Stimulated activated CD8-positive, alpha-beta memory T cell treated with anti-CD3 and anti-CD28 coated beads, Interleukin-7, amount 100 ng/mL, for 48 hours (primary cell): ENCODE data around the gene CENPS.
"Not testable (repeated sequence)": the region's sequence is repeated elsewhere in the genome, so short reads cannot be mapped to it uniquely, and the experiment has no call there.

Source experiments
- DNase-seq, 2 donors: peaks; one replicate each; pipeline ENCODE4 v3.0.0-alpha.2; 2020; ENCODE audit warnings: low read depth in 1 of 2; ENCODE audit errors: extremely low read depth in 1 of 2

The CENPS gene

DNA sequence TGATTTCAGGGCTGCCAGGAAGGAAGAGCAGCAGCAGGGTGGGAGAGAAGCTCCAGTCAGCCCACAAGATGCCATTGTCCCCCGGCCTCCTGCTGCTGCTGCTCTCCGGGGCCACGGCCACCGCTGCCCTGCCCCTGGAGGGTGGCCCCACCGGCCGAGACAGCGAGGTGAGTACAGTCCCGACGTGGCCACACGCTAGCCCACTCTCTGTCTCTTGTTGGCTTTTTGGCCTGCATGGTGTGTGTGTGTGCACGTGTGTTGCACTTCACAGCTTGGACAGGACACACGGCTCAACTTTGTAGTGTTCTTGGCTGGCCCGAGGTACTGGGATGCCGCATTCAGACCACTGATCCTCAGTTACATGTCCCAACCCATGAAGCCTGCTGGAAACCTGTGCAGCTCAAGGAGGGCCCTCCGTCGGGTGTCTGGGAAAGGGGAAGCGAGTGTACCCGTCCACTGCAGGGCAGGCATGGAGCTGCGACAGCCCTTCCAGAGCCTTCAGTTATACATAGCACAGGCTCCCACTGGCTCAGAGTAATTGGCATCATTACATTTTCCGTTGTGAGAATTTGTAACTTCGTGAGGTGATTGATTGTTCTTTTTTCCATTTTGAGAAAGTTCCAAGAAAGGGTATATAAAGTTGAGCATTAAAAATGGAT is 20.1 kb downstream of the CENPS start:
- DNase-seq = no peak

DNA sequence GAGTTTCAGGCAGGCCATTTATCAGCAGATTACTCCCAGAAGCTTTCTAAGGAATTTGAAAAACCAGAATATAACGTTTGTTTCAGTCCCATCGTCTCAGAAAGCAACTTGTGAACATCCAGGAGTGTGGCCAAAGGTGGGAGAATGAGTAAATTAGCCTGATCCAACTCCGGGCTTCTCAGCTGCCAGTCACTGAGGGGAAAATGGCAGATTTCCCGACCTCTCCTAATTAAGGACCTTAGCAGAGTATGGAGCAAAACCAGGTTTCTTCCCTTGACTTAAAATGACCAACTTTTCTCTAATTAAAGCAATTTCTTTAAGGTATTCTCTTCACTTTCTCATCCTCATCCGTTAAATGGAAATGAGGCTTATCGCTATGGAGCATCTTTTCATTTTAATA is 20.6 kb downstream of the CENPS start:
- no peak for DNase-seq

DNA sequence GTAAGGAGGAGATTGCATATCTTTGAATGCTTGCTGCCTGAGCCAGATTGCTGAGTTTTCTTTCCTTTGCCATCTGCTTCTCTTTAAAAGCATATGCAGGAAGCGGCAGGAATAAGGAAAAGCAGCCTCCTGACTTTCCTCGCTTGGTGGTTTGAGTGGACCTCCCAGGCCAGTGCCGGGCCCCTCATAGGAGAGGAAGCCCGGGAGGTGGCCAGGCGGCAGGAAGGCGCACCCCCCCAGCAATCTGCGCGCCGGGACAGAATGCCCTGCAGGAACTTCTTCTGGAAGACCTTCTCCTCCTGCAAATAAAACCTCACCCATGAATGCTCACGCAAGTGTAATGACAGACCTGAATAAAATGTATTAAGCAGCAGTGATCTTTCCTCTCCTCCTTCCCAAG is 21.1 kb downstream of the CENPS start:
- DNase-seq = no peak

DNA sequence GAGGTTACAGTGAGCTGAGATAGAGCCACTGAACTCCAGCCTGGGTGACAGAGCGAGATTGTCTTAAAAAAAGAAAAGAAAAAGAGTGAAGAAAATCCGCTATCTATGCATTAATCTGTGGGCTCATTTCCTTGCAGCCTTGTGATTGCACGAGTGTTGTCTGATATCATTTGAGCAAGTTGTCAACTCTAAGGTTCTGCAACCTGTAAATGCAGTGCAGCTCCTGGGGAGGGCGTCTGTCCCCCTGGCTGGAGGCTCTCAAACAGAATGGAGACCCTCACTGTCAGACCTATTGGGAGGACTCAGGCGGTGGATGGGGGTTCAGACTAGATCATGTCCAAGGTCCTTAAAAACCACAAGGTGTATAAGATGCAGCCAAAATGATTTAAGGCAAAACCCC is 25.8 kb downstream of the CENPS start:
- DNase-seq = no peak

DNA sequence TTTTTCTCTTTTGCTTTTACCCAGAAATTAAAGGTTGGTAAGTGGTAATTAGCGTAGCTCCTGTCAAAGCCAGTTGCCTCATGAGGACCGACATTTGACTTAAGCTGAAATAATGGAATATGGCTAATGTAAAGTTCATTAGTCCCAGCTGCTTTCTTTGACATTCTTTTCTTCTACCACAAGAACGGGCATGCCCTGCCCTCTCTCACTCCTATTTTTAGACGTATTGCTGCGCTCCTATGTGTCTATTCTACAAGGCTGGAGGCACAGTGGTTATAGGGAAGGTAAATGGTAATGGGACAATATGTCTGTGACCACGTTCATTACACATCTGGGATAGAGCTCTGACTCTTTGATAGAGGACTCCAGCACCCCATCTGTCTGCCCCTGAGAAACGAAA is 26.4 kb downstream of the CENPS start:
- no peak for DNase-seq

DNA sequence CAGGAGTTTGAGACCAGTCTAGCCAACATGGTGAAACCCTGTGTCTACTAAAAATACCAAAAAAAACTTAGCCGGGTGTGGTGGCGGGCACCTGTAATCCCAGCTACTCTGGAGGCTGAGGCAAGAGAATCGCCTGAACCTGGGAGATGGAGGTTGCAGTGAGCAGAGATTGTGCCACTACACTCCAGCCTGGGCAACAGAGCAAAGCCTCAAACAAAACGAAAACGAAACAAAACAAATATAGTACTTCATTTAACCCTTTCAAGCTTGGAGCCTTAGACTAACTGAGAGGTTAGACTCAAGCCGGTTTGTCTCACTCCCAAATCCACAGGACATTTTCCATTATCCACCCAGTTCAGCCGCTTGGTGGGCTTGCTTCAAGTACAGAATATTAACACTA is 27.2 kb downstream of the CENPS start:
- DNase-seq = not testable (repeated sequence)

DNA sequence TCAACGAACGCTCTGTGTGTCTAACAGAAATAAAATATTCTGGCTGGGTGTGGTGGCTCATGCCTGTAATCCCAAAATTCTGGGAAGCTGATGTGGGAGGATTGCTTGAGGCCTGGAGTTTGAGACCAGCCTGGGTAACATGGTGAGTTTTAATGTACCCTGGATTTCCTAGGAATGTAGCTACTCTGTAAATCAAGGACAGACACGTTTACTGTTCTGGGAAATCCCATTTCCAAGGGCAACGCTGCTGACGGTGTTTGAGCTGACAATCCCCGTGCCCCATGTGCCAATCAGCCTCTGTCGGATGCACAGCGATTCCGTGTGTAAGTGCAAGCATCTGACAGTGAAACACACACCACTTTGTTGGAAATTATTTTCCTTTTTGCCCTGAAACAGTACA is 27.6 kb downstream of the CENPS start:
- no peak for DNase-seq

DNA sequence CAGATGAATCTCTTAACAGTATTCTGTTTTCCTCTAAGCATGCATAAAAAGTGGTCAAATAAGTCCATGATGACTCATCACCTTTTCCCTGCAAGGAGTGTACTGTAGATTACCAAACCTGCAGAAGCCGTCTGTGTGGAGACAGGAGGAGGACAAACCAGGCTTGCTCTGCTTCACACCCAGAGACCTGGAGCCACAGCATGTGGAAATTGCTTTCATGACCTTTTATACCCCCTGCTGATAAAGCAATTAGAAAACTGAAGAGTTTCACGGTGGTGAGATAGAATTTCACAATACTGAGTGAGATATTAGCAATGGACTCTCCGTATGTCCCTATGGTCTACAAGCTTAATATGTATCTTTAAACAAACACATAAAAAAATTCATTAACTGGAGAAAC is 29.0 kb downstream of the CENPS start:
- DNase-seq = no peak

DNA sequence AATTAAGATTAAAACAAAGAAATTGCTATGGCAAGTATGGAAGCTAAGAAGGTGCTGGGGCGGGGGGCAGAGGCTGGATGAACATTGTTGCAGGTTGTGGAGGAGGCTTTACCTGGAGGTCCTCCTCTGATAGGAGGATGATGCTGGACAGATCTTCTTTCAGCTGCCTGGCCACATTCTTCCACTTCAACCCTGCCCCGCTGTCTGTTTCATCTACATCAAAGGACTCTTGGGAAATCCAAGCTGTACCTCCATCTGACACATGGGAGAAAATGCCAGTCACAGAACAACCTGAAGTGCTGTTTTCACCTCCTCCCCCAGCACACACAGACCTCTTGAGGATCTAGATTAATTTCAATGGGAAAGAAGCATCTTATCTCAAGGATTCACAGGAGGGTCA is 36.8 kb downstream of the CENPS start:
- DNase-seq = no peak

DNA sequence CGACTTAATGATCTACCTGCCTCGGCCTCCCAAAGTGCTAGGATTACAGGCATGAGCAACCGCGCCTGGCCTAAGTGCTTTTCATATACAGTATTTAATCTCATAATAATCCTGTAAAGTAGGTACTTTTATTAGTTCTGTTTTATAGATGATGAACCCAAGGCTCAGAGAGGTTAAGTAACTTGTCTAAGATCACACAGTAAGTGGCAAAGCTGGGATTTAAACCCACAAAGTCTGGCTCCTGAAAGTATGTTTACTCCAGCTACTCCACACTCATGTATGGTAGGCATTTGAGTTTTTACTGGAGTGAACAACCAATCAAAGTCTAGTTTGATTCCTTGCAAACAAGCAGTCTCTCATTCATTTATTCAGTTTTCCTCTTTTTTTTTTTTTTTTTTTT is 39.8 kb downstream of the CENPS start:
- no peak for DNase-seq

DNA sequence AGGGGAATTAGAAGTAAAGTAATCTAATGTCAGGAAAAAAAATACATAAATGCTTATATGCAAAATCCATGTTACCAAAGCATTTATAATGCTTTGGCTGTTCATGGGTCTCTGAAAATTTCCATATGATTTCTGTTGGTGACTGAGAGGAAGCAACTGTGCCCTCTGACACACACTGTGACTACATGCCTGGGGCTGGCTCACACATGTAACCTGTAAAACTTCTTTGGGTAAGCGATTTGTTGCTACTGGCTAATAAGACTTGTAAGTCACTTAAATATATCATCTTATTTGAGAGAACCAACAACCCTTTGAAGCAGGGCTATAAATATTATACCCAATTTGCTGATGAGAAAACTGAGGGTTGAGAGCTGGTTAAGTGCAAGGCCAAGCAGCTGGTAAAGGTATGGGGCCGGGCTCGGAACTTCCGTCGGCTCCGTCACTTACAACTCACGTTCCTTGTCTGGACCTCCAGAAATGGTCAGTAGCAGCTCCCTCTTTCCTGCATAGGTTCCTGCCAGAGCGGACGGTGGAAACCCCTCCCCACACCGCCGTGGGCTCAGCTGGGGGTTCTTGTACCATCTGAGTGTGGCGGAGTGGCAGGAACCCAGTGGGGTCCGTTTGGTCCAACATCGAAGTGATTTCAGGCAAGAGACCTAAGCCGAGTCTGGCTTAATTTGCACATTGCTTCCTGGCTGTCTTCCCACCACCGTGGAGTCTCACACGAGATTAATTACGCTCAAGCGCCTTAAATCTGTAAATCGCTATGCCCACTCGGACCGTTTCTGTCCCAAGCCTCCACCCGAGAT is 41.4 kb downstream of the CENPS start:
- DNase-seq = no peak

DNA sequence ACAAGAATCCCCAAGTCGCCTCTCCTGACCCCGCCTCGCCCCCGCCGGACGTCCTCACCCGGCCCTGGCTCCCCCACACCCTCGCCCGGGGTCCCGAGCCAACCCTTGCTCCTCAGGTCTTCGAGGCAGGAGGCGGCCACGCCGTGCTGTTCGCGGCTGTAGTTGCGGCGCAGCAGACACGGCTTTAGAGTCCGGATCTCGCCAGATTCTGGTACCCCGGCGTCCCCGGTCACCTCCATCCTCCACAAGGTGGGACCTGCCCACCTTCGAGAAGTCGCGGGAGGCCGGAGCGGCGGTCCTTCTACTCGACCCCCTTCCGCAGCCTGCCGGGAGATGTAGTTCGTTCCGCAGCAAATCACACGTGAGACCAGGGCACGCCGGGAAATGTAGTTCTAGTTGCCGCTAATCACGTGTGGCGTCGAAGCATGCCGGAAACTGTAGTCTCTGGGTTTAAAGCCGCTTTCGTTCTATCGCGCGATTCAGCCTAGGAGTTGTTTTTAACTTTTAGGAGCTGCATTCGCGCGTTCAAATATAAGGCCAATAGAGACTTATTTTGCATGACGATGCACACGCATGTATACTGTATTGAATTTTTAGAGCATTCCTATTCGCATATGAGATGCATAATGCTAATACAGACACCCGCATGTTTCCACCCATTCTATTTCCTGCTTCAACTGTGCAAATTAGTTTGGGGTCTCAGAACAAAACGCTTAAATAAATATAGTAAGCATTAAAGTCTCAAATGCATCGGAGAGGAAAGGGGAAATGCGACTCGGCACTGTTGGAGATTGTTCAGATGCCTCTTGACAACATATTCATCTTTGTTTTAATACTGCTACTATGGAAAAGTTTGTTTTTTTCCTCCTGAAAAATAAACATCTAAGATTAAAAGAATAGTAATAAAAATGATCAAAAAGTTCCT is 42.2 kb downstream of the CENPS start, which contains the start of gene DFFA:
DFFA (minus strand) TSS at position 310 of the 925 bp plus-strand sequence; CDS start at position 239, 71 bp downstream.
- DNase-seq = peak; percentile 77 to 94

DNA sequence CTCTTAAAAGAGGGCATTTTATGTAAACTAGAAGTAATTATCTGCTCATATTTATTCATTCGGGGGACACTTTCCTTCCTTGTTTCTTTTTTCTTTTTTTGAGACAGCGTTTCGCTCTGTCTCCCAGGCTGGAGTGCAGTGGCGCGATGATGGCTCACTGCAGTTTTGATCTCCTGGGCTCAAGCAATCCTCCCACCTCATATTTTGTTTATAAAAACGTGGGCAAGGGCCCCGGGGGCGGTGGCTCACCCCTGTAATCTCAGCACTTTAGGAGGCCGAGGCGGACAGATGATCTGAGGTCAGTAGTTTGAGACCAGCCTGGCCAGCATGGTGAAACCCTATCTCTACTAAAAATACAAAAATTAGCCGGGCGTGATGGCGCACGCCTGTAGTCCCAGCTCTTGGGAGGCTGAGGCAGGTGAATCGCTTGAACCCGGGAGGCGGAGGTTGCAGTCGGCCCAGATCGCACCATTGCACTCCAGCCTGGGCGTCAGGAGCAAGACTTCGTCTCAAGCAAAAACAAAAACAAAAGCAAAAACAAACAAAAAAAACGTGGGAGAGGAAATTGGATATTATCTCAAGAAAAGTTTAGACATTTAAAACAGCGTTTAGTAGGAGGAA is 43.0 kb downstream of the CENPS start:
- DNase-seq = no peak

DNA sequence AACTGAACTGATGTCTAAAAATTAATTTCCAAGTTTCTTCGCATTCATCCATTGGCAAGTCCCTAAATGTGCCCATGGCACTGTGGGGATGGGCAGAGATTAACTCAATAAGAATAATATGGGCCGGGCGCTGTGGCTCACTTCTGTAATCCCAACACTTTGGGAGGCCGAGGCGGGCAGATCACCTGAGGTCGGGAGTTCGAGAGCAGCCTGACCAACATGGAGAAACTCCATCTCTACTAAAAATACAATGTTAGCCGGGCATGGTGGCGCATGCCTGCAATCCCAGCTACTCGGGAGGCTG is 44.0 kb downstream of the CENPS start:
- not testable (repeated sequence) for DNase-seq

DNA sequence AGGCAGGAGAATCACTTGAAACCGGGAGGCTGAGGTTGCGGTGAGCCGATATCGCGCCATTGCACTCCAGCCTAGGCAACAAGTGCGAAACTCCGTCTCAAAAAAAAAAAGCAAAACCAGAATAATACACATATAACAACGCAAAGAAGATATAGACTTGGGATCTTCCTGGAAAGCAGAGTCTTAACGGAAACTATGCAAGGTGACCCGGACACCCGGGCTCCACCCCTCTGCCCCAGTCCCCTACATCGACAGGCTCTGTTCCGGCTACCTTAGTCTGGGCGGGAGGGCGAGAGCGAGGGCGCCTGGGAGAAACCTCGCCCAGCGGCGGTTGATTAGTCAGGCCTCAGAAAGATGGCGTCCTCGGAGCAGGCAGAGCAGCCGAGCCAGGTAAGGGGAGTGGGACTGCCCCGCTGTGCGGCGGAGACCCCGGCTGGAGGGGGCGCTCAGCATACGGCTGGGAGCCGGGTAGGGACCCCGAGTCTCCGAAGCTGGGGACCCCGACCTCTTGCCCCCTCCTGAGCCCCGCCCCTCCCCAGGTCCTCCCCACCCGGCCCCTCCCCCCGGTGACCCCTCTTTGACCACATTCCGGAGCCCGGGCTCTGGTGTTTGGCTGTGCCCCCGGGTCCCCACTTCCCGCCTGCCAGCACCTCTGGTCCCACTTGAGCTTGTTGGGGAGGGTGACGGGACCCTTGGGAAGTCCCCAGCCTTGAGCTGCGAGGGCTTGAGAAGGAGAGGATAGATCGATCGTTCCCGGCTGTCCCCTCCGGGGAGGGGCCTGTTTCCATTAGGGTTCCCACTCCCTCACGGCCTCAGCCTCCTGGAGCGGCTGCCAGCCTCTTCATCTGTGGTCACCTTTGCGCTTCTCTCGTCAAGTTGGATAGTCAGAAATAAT is 44.6 kb downstream of the CENPS start, which contains the start of gene PEX14:
PEX14 (plus strand) TSS at position 338 of the 895 bp plus-strand sequence; CDS start at position 355, 17 bp downstream.
- peak; percentile 74 to 85 for DNase-seq

DNA sequence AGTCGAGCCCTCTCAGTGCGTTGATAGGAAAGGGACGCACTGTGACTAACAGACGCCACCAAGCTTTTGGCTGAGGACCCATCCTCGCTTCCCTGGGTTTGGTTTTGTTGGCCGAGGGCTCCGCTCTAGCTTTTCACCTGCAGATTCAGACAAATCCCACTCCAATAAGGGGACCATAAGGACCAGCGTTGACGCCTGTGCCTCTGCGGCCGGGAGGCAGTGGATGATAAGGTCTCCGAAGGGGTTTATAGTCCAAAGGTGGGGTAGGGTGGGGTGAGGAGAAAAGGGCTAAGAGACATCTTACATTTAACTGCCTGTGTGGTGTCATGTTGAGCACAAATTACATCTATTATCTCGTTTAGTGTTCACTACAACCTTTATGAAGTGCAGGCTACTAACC is 45.3 kb downstream of the CENPS start:
- no peak for DNase-seq

DNA sequence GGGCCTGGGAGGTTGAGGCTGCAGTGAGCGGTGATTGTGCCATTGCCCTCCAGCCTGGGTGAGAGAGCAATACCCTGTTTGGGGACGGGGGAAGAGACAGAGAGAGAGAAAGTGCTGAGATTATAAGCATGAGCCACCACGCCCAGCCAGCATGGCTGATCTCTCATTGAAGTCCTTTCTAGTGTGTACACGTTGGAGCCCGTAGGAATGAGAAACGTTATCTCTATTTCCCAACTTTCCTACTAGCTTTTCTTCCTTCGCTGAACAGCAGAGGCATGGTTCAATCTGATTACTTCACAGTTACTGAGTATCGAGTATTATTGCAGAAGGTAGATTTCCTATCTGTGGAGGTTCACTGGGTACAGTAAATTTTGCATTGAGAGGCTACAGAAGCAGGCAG is 49.1 kb downstream of the CENPS start:
- DNase-seq = no peak

DNA sequence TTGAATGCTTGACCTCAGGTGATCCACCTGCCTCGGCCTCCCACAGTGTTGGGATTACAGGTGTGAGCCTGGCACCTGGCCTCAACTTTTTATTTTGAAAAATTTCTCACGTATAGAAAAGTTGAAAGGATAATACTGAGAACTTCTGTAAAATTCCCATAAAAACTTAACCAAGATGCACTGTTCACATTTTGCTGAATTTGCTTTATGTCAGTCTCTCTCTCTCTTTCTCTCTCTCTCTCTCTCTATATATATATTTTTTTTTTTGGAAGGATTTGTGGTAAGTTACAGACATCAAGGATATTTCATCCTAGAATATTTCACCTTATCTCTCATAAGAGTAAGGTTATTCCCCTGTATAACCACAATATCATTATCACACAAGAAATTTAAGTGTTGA is 50.4 kb downstream of the CENPS start:
- no peak for DNase-seq

DNA sequence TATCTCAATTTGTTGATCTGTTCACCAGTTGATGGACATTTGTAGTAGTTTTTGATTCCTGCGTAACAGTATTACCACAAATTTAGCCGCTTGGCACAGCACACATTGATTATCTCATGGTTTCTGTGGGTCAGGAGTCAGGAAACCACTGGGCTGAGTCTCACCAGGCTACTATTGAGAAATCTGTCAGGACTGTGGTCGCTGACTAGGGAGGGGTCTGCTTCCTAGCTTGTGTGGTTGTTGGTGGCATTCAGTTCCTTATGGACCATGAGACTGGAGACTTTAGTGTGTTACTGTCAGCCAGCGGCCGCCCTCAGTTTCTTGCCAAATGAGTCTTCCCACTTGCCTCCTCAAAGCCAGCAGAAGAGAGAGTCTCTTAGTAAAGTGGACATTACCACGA is 54.3 kb downstream of the CENPS start:
- DNase-seq = no peak
